ENCODE measurements around the gene SHC2. TPM values are rescaled to one million over a fixed set of nuclear protein-coding genes. Genes with fewer than 3 reads are reported as not detected.

The SHC2 gene
- total and polyA plus RNA-seq, 2 experiments from 2014 or later: 50.8 to 111 TPM

- Histone ChIP-seq H3K79me2 (peaks cover 43% of the 10 kb centered on the region), H3K36me3 (replicated peaks; ENCODE audit: insufficient read depth, low read depth) (no peaks in the 10 kb centered on the region), H3K9me2 (replicated peaks; ENCODE audit: insufficient read depth) (no peaks in the 10 kb centered on the region), H3K27me3 (no peaks in the 10 kb centered on the region), H3K9me3 (ENCODE audit: low read depth) (no peaks in the 10 kb centered on the region), H2AFZ (no peak overlapping the region), H4K20me1 (ENCODE audit: insufficient read depth, poor library complexity, severe bottlenecking) (peaks cover 3% of the 10 kb centered on the region), H3K27ac (no peak overlapping the region), H3K4me2 (no peak overlapping the region), H3K4me3 (no peak overlapping the region), H3K4me1 (ENCODE audit: insufficient read depth) (peaks cover 10% of the 10 kb centered on the region)
- no peak for DNase-seq (ENCODE audit: low spot score)
- TF ChIP-seq EZH2 (IDR thresholded peaks at IDR 0.05; ENCODE audit: borderline replicate concordance) (no peak), CTCF (IDR thresholded peaks at IDR 0.05; ENCODE audit: poor library complexity) (no peak), EZH2phosphoT487 (IDR thresholded peaks at IDR 0.05; ENCODE audit: low read depth, severe bottlenecking, unreplicated experiment) (no peak)
- WGBS (ENCODE audit: low lambda C conversion rate, missing lambda C conversion rate): 83% methylated on average over 17 of the region's 18 CpGs
These were observed 4.2 kb downstream of the SHC2 start for GRCh38 chr19:456547-457110.

GRCh38 chr19:455851-456546 is 4.8 kb downstream of the SHC2 start:
- Histone ChIP-seq H3K27me3 (no peaks in the 10 kb centered on the region), H3K4me3 (no peak overlapping the region), H3K9me3 (ENCODE audit: low read depth) (no peaks in the 10 kb centered on the region), H3K4me1 (ENCODE audit: insufficient read depth) (peaks cover 4% of the 10 kb centered on the region), H3K79me2 (peaks cover 43% of the 10 kb centered on the region), H2AFZ (no peak overlapping the region), H3K4me2 (no peak overlapping the region), H3K9me2 (replicated peaks; ENCODE audit: insufficient read depth) (no peaks in the 10 kb centered on the region), H3K27ac (no peak overlapping the region), H3K36me3 (replicated peaks; ENCODE audit: insufficient read depth, low read depth) (no peaks in the 10 kb centered on the region), H4K20me1 (ENCODE audit: insufficient read depth, poor library complexity, severe bottlenecking) (peaks cover 3% of the 10 kb centered on the region)
- DNase-seq (ENCODE audit: low spot score): no peak
- TF ChIP-seq EZH2 (IDR thresholded peaks at IDR 0.05; ENCODE audit: borderline replicate concordance) (no peak), CTCF (IDR thresholded peaks at IDR 0.05; ENCODE audit: poor library complexity) (no peak), EZH2phosphoT487 (IDR thresholded peaks at IDR 0.05; ENCODE audit: low read depth, severe bottlenecking, unreplicated experiment) (no peak)
- 96% methylated on average over 31 of the region's 31 CpGs for WGBS (ENCODE audit: low lambda C conversion rate, missing lambda C conversion rate)

GRCh38 chr19:455031-455705 is 5.7 kb downstream of the SHC2 start:
- DNase-seq (ENCODE audit: low spot score): no peak
- Histone ChIP-seq H3K27ac (no peak overlapping the region), H3K4me1 (ENCODE audit: insufficient read depth) (peaks cover 3% of the 10 kb centered on the region), H3K4me2 (no peak overlapping the region), H2AFZ (no peak overlapping the region), H3K9me3 (ENCODE audit: low read depth) (no peaks in the 10 kb centered on the region), H3K4me3 (no peak overlapping the region), H3K79me2 (peaks cover 43% of the 10 kb centered on the region), H3K9me2 (replicated peaks; ENCODE audit: insufficient read depth) (no peaks in the 10 kb centered on the region), H4K20me1 (ENCODE audit: insufficient read depth, poor library complexity, severe bottlenecking) (peaks cover 3% of the 10 kb centered on the region), H3K27me3 (no peaks in the 10 kb centered on the region), H3K36me3 (replicated peaks; ENCODE audit: insufficient read depth, low read depth) (no peaks in the 10 kb centered on the region)
- no peak for TF ChIP-seq CTCF (IDR thresholded peaks at IDR 0.05; ENCODE audit: poor library complexity)
- WGBS (ENCODE audit: low lambda C conversion rate, missing lambda C conversion rate): 97% methylated on average over 39 of the region's 39 CpGs

Measured in hepatocyte (in vitro differentiated cells).